ENCODE measurements around the gene RPS28.
"Not testable (repeated sequence)": the region's sequence is repeated elsewhere in the genome, so short reads cannot be mapped to it uniquely, and the experiment has no call there.

RPS28 gene

GRCh38 chr19:8321067-8321985, at the start of gene RPS28, which contains the start of gene NDUFA7:
RPS28 (plus strand) TSS chr19:8321496; CDS start chr19:8321531, 35 bp downstream.
NDUFA7 (minus strand) TSS chr19:8321375; CDS start chr19:8321358, 17 bp downstream.
- peak; percentile 97 for DNase-seq

DNA sequence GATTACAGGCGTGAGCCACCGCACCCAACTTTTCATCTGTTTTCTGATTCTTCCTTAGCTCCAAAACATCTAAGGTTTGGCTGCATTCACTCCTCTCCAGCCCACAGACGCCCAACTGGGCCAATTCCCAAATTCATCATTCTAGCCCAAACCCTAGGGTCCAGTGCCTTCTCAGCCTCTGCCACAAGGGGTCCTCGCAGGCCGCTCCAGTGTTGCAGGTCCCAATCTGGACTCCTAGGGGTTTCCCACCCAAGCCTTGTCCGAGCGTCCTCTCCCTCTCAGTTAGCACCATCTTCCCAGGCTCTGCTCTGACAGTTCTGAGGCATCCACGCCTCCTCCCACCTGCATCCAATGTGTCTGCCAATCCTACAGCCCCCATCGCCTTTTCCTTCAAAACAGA, 44.8 kb upstream of the RPS28 start:
- not testable (repeated sequence) for DNase-seq

GRCh38 chr19:8291337-8291736, 30.0 kb upstream of the RPS28 start:
- DNase-seq = not testable (repeated sequence)

DNA sequence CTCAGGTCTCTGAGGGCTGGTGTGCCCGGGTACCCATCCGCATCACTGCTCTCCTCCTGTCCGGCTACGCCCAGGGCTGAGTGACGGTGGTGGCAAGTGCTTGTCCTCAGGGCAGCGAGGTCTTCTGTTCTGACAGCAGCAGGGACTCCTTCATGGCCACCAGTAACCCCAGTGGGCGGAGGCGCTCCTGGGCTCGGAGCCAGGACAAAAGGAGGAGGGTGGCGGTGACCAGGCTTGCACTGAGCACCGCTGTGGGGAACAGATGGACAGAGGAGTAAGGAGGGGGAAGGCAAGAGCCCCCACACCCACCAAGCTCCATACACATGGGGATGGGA, 19.0 kb upstream of the RPS28 start:
- DNase-seq = no peak

DNA sequence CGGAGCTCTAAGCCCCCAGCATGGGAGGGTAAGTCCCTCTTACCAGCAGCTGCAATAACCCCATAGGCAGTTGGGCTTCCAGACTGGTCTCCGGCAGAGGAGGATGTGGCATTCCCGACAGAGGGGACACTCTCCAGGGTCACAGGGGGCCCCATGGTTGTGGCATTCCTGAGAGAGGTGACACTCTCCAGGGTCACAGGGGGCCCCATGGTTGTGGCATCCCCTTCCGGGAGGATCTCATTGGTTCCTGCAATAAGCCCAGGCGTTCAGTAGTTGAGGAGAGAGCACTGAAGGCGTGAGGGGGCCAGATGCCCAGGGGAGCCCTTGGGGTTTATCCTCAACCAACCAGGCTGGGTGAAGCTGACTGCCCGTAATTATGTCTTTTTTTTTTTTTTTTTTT, 18.6 kb upstream of the RPS28 start:
- DNase-seq = no peak

- peak; percentile 32 for DNase-seq
These were observed 16.3 kb upstream of the RPS28 start for GRCh38 chr19:8304841-8305621.

- DNase-seq = peak; percentile 0
These were observed 15.5 kb upstream of the RPS28 start for GRCh38 chr19:8305798-8306197.

- DNase-seq = peak; percentile 1
These were observed 14.9 kb upstream of the RPS28 start for GRCh38 chr19:8306235-8307054.

DNA sequence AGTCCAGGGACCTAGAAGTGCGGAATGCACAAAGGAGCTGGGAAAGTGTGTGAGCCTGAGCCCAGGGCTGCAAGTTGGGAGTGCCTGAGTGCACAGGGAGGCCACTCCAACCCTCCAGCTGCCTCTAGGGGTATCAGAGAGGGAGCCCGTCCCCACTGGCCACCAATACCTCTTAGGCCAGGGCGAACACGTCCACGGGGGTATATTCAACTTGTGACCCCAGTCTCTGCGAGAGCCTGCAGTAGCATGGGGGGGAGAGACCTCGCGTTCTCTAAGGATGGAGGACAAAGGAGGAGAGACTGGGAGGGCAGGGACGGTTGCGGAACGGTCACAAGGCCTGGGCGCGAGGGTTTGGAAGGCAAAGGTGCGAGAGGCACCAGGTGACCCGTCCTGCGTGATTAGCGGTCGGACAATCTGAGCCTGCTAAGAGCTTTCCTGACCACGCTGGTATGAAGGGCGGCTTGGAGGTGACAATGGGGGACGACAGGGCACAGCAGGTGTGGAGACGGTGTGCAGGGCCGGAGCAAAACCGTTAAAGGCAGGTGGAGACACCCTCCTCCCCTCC, 13.8 kb upstream of the RPS28 start:
- peak; percentile 10 for DNase-seq

DNA sequence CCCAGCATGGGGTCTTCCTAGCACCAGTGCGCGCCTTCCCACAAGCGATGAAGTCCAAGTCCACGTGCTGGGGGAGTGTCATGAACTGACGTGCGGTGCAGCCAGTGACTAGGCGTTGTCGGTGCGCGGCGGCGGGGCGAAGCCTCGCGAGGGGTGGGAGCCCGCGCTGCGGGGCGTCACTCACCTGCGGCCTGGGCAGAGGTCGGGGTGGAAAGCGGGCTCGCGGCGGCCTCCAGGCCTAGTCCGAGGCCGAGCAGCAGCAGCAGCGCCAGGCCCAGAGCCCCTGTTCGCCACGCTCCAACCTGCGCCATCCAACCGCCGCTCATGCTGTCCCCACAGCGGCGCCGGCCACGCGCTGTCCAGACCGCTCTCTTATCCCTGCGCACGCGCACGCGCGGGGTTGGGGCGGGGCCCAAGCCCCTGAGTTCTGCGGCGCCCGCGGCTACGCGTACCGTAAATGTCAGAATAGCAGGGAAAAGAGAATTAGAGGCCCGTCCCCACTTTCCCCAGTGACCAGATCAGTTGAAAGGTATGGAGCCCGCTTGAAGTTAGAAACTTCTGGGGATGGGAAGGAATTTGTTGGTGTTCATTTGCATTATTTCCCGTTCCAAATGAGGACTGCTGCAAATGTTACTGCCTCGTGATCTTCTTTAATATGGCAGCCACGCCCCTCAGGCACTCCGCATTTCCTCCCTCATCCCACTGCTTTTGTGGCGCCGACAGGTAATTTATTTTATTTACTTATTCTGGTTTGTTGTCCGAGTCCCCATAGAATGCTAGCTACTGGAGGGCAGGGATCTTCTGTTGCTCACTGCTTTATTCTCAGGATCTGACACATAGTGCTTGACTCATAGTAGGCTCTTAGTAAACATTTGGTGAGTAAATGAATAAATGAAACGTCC, 13.1 kb upstream of the RPS28 start, which contains the start of gene CD320:
TSS of gene CD320 (minus strand) at position 394 of the 902 bp plus-strand sequence. CDS start at position 326, 68 bp downstream.
- DNase-seq = peak; percentile 93

GRCh38 chr19:8308891-8309291, 12.4 kb upstream of the RPS28 start:
- DNase-seq = no peak

GRCh38 chr19:8310342-8311055, 10.8 kb upstream of the RPS28 start:
- DNase-seq = no peak

DNA sequence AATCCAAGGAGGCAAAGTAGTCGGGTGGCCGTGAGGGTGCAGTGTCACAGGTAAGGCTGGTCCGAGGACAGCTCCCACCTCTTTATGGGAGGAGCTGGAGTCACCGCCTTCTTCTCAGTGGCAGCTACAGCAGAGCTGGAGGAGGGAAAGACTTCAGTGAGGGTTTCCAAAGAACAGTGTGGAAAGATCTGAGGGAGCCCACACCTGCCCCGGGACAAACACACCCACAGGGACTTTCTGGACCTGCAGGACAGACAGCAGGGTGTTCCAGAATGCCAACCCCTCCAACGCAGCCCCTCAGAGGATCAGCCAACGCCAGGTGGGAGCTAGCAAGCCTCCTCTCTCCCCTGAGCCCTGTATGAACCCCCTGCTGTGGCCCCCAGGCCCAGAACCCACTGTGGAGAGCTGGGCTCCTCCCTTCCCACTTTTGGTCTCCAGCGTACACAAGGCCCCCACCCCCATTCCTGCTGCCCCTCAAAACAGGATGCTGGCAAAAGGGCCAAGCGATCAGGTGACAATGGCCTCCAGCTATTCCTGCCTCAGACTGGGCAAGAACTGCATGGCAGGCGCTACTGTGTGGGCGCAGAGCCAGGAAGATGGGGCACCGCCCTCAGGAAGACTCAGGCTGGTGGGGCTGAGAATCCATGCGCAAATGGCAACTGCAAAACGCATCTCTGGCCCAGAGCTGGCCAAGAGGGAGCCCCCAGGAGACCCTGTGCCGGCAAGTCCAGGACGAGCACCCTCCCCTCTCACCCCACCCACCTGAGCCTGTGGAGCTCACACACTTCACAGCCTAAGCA, 9.6 kb upstream of the RPS28 start:
- DNase-seq = no peak

DNA sequence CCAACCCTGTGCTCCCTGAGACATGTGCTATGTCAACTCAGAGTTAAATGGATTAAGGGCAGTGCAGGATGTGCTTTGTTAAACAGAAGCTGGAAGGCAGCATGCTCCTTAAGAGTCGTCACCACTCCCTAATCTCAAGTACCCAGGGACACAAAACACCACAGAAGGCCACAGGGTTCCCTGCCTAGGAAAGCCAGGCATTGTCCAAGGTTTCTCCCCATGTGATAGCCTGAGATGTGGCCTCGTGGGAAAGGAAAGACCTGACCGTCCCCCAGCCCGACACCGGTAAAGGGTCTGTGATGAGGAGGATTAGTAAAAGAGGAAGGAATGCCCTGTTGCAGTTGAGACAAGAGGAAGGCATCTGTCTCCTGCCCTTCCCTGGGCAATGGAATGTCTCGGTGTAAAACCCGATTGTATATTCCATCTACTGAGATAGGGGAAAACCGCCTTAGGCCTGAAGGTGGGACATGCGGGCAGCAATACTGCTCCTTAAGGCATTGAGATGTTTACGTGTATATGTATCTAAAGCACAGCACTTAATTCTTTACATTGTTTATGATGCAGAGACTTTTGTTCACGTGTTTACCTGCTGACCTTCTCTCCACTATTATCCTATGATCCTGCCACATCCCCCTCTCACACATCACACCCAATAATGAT, 6.2 kb upstream of the RPS28 start:
- DNase-seq = not testable (repeated sequence)

- DNase-seq = no peak
These were observed 4.8 kb upstream of the RPS28 start for GRCh38 chr19:8316351-8317125.

DNA sequence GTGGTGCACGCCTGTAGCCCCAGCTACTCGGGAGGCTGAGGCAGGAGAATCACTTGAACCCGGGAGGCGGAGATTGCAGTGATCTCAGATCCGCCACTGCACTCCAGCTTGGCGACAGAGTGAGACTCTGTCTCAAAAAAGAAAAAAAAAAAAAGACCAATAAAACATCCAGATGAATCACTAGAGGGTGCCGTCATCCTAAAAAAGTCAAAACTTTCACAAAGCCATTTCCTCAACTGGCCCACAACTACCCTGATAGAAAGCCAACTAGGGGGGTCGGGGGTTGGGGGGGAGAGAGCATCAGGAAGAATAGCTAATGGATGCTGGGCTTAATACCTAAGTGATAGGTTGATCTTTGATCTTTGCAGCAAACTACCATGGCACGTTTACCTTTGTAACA, 2.5 kb upstream of the RPS28 start:
- not testable (repeated sequence) for DNase-seq

DNA sequence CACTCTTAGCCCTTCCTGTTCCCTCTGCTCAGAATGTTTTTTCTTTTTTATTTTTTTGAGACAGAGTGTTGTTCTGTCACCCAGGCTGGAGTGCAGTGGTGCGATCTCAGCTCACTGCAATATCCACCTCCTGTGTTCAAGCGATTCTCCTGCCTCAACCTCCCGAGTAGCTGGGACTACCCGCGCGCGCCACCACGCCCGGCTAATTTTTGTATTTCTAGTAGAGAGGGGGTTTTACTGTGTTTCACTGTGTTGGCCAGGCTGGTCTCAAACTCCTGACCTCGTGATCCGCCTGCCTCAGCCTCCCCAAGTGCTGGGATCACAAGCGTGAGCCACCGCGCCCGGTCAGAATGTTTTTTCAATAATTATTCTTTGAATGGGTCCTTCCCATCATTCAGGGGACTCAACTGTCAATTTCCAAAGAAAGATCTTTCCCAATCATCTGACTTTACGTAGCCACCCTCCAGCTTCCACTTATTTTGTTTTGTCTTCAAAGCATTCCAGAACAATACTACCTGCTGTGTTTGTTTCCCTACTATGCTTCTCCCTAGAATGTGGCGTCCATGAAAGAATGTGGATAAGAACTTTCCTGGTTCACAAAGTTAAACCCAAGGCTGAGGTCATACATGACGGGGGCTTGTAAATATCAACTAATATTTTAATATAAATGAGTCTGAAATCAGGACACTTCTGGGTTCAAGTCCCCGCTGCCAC, 1.3 kb upstream of the RPS28 start:
- DNase-seq = no peak

Measured in activated CD4-positive, alpha-beta T cell treated with anti-CD3 and anti-CD28 coated beads, Interleukin-2, Interleukin-6, amounts not matched to agents 100 ng/mL and 50 ng/mL, durations not matched to agents 16 hours and 8 hours (primary cell).